NB4 (cell line): ENCODE results near the gene OR51E2.

ENCODE experiments used
- DNase-seq: peaks from one replicate; pipeline ENCODE4 v3.0.0; 2010; ENCODE audit warnings: low read depth
- H3K4me3 ChIP-seq: one replicate; pipeline ENCODE4 v1.5.1; 2011; ENCODE audit warnings: mild to moderate bottlenecking, low read depth, low read length, moderate library complexity
- CTCF ChIP-seq: IDR thresholded peaks from one replicate; pipeline ENCODE4 v1.5.1; 2012; ENCODE audit warnings: low read depth, low read length
- MAX ChIP-seq: IDR thresholded peaks from 2 replicates; pipeline ENCODE4 v1.6.1; 2011; ENCODE audit warnings: low read depth, low read length
- MYC ChIP-seq: IDR thresholded peaks from 2 replicates; pipeline ENCODE4 v1.6.1; 2011; ENCODE audit warnings: low read depth, low read length
- POLR2A ChIP-seq: IDR thresholded peaks from 2 replicates; pipeline ENCODE4 v1.6.1; 2011; ENCODE audit warnings: mild to moderate bottlenecking; ENCODE audit not compliant: insufficient read length; ENCODE audit errors: extremely low read depth

OR51E2 gene

GRCh38 chr11:4695442-4695841, 2.2 kb downstream of the OR51E2 start:
- no peak for TF ChIP-seq POLR2A
- no peak for TF ChIP-seq MAX
- TF ChIP-seq CTCF: no peak
- TF ChIP-seq MYC: no peak
- no peak overlapping the region for H3K4me3 ChIP-seq
- DNase-seq: no peak

- no peak for TF ChIP-seq POLR2A
- TF ChIP-seq MYC: no peak
- no peak for TF ChIP-seq MAX
- no peak for TF ChIP-seq CTCF
- no peak for DNase-seq
- H3K4me3 ChIP-seq: no peak overlapping the region
Observed at GRCh38 chr11:4684631-4685285, 12.9 kb downstream of the OR51E2 start.

GRCh38 chr11:4682623-4683419, 14.8 kb downstream of the OR51E2 start:
- H3K4me3 ChIP-seq: no peak overlapping the region
- no peak for DNase-seq
- no peak for TF ChIP-seq MAX
- TF ChIP-seq CTCF: no peak
- TF ChIP-seq MYC: no peak
- no peak for TF ChIP-seq POLR2A

- DNase-seq: no peak
- no peak overlapping the region for H3K4me3 ChIP-seq
- TF ChIP-seq MYC (no peak), POLR2A (no peak), MAX (no peak), CTCF (no peak)
Observed at GRCh38 chr11:4680341-4680740, 17.3 kb downstream of the OR51E2 start.

GRCh38 chr11:4677948-4678347, 19.7 kb downstream of the OR51E2 start:
- no peak for TF ChIP-seq MYC
- no peak for TF ChIP-seq CTCF
- TF ChIP-seq POLR2A: no peak
- no peak for TF ChIP-seq MAX
- no peak overlapping the region for H3K4me3 ChIP-seq
- no peak for DNase-seq
